HL-60 (cell line): Measurements from ENCODE around the gene WASHC4.

Experiments
- DNase-seq, 2 experiments: peaks; one replicate each; pipeline ENCODE4 v3.0.0-alpha.2; 2010 to 2020; ENCODE audit warnings: low read depth in 1 of 2, low spot score in 1 of 2
- H3K27ac ChIP-seq: fragments of 250-450 bp; sonication (Bioruptor Pico); replicated peaks from 2 replicates; pipeline ENCODE4 v1.5.1; 2020; ENCODE audit warnings: mild to moderate bottlenecking, moderate library complexity
- H3K27me3 ChIP-seq: fragments of 250-450 bp; sonication (Bioruptor Pico); 2 replicates; pipeline ENCODE4 v1.5.1; 2021; ENCODE audit warnings: mild to moderate bottlenecking, moderate library complexity; ENCODE audit not compliant: insufficient read depth, poor library complexity, severe bottlenecking
- H3K4me3 ChIP-seq: replicated peaks from 2 replicates; pipeline ENCODE4 v1.5.1; 2011; ENCODE audit warnings: mild to moderate bottlenecking, control low read depth, low read length; ENCODE audit not compliant: insufficient read depth
- GABPA ChIP-seq: IDR thresholded peaks from 2 replicates; pipeline ENCODE4 v1.6.1; 2012; ENCODE audit warnings: low read depth
- POLR2AphosphoS5 ChIP-seq: IDR thresholded peaks from 2 replicates; pipeline ENCODE4 v1.6.1; 2012; ENCODE audit warnings: low read depth
- REST ChIP-seq: IDR thresholded peaks from 2 replicates; pipeline ENCODE4 v1.6.1; 2012; ENCODE audit warnings: low read depth; ENCODE audit not compliant: insufficient replicate concordance
- SPI1 ChIP-seq: IDR thresholded peaks from 2 replicates; pipeline ENCODE4 v1.6.1; 2012; ENCODE audit warnings: low read depth, mild to moderate bottlenecking, borderline replicate concordance
- TF ChIP-seq, protein P1 (sequence below): IDR thresholded peaks from one replicate; pipeline ENCODE4 v1.5.1; 2011; ENCODE audit warnings: low read length, control low read depth, inconsistent platforms; ENCODE audit not compliant: insufficient read depth

WASHC4 gene

DNA sequence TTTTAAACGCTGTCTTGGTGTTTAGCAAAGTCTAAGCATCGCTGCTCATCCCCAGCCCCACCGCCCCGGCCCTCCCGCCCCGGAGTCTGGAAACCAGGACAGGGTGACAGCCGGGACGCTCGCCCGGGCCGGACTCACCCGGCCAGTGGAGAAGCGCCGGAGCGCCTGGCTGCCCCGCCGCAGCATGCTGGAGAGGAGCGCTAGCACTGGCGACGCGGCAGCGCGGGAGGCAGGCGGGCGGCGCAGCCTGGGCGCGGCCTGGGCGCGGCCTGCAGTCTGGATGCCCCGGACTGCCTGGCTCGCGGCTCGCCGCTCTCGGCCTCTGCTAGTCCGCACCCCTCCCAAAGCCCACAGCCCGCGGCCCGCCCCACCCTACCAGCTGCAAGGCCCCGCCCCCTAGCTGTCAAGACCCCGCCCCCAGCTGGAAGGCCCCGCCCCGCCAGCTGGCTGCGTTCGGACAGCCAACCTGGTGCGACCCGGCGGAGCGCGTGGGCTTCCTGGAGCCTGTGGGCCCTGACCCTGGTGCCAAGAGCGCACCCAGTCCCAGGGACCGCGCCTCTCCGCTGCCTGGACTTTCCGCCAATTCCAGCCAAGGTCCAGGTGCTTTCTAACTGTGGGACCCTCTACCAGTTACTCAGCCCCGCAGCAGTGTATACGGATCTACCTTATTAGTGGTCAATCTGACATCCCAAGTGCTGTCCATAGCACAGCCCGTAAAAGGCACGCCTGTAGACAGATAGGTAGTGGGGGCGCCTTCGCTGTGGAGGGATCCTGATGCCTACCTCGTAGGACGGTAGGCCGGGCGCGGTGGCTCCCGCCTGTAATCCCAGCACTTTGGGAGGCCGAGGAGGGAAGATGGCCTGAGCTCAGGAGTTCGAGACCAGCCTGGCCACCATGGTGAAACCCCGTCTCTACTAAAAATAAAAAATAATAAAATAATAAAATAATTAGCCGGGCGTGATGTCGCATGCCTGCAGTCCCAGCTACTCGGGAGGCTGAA, 23.0 kb upstream of the WASHC4 start, which contains the start of gene ALDH1L2:
ALDH1L2 (minus strand) TSS at position 208 of the 1,000 bp plus-strand sequence; CDS start at position 186, 22 bp downstream.
- peak; percentile 31 to 49 for DNase-seq
- Histone ChIP-seq H3K27ac (peak within 1 kb of the TSS; percentile 8; the same call in 1 of the 2 replicates), H3K27me3 (no peaks in the 10 kb centered on the region), H3K4me3 (peak within 1 kb of the TSS; percentile 37)
- TF ChIP-seq SPI1 (no peak), REST (no peak), GABPA (no peak), POLR2AphosphoS5 (no peak)
- TF ChIP-seq, protein P1, sequence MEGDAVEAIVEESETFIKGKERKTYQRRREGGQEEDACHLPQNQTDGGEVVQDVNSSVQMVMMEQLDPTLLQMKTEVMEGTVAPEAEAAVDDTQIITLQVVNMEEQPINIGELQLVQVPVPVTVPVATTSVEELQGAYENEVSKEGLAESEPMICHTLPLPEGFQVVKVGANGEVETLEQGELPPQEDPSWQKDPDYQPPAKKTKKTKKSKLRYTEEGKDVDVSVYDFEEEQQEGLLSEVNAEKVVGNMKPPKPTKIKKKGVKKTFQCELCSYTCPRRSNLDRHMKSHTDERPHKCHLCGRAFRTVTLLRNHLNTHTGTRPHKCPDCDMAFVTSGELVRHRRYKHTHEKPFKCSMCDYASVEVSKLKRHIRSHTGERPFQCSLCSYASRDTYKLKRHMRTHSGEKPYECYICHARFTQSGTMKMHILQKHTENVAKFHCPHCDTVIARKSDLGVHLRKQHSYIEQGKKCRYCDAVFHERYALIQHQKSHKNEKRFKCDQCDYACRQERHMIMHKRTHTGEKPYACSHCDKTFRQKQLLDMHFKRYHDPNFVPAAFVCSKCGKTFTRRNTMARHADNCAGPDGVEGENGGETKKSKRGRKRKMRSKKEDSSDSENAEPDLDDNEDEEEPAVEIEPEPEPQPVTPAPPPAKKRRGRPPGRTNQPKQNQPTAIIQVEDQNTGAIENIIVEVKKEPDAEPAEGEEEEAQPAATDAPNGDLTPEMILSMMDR, result no peak

DNA sequence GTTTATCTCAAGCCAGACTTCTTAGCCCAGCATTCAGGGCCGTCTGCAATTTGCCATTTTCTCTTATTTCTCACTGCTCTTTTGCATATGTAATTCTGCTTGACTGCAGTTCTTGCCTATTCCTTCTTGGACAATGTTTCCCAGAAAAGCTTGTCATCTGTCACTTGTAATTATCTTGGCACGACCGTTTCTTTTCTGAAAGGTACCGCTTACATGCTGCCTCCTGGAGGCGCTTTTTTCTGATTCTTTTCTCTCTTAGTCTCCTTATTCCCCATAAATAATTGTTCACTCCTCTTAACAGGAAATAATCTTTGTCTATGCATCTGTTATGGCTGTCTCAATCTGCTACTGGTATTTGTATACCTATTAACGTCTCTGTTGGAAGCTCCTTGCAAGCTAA, 22.0 kb upstream of the WASHC4 start:
- Histone ChIP-seq H3K27me3 (no peaks in the 10 kb centered on the region), H3K27ac (no peak overlapping the region), H3K4me3 (no peak overlapping the region)
- TF ChIP-seq POLR2AphosphoS5 (no peak), GABPA (no peak), SPI1 (no peak), REST (no peak)
- TF ChIP-seq, protein P1, result no peak
- DNase-seq, result no peak

- Histone ChIP-seq H3K4me3 (no peak overlapping the region), H3K27ac (no peak overlapping the region), H3K27me3 (no peaks in the 10 kb centered on the region)
- no peak for TF ChIP-seq SPI1
- no peak for TF ChIP-seq GABPA
- no peak for TF ChIP-seq REST
- TF ChIP-seq, protein P1, result no peak
- no peak for TF ChIP-seq POLR2AphosphoS5
- no peak for DNase-seq
Measured at GRCh38 chr12:105089817-105090216, 17.7 kb upstream of the WASHC4 start.
